Right atrium auricular region (tissue), 2 donors: ENCODE results near the gene LSM12. TPM values are rescaled to one million over a fixed set of nuclear protein-coding genes. Genes with fewer than 3 reads are reported as not detected.

Source experiments
- DNase-seq: peaks from one replicate; pipeline ENCODE4 v3.0.0-alpha.2; 2019; ENCODE audit warnings: low spot score
- H3K27ac ChIP-seq, 2 donors: fragments of 200-600 bp; sonication (generic); 1 replicate in 1 of 2; 2 replicates in 1 of 2; pipeline ENCODE4 v1.5.1; 2016 to 2019
- H3K27me3 ChIP-seq, 2 donors: fragments of 200-600 bp; sonication (generic); one replicate each; pipeline versions ENCODE4 v1.5.1 to v1.6.0; 2017 to 2019
- H3K36me3 ChIP-seq: fragments of 200-600 bp; sonication (generic); one replicate; pipeline ENCODE4 v1.5.1; 2016
- H3K4me1 ChIP-seq, 2 donors: fragments of 200-600 bp; sonication (generic); one replicate each; pipeline versions ENCODE4 v1.5.1 to v1.6.0; 2017 to 2019
- H3K4me3 ChIP-seq, 2 donors: fragments of 200-600 bp; sonication (generic); 1 replicate in 1 of 2; 2 replicates in 1 of 2; pipeline ENCODE4 v1.5.1; 2017 to 2019; ENCODE audit warnings: mild to moderate bottlenecking in 1 of 2, moderate library complexity in 1 of 2
- H3K9me3 ChIP-seq, 2 donors: fragments of 200-600 bp; sonication (generic); one replicate each; pipeline ENCODE4 v1.5.1; 2019
- total RNA-seq, 2 donors: library from RNA; depleted of rRNA; stranded (reverse); fragments of >200 nt; gene quantifications; one replicate each; pipeline ENCODE4 v1.1.0, GENCODE V29; 2016
- TF ChIP-seq, protein P1 (sequence below), 2 donors: fragments of 200-600 bp; sonication (generic); IDR thresholded peaks; one replicate each; pipeline ENCODE4 v1.5.1; 2019; ENCODE audit warnings: antibody characterized with exemption in 2 of 2

LSM12 gene
- total RNA-seq, 2 donors from 2014 or later = 36.8 to 41.3 TPM

DNA sequence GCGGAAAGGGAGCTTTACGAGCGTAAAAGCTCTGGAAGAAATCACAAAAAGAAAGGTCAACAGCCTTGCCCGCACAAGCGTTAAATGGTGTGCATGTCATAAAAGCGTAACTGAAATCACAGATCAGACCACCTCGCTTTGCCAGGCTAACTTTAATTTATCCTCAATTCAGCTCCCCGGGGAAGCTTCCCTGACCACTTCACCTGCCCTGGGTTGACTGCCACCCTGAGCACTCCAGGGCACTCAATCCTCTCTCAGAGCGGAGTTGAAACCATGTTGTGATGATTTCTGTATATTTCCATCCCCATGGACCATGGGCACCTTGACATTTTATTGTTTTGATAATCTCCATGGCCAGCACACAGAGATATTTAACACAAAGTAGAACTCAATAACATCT lies 78.2 kb downstream of the LSM12 start:
- TF ChIP-seq, protein P1, sequence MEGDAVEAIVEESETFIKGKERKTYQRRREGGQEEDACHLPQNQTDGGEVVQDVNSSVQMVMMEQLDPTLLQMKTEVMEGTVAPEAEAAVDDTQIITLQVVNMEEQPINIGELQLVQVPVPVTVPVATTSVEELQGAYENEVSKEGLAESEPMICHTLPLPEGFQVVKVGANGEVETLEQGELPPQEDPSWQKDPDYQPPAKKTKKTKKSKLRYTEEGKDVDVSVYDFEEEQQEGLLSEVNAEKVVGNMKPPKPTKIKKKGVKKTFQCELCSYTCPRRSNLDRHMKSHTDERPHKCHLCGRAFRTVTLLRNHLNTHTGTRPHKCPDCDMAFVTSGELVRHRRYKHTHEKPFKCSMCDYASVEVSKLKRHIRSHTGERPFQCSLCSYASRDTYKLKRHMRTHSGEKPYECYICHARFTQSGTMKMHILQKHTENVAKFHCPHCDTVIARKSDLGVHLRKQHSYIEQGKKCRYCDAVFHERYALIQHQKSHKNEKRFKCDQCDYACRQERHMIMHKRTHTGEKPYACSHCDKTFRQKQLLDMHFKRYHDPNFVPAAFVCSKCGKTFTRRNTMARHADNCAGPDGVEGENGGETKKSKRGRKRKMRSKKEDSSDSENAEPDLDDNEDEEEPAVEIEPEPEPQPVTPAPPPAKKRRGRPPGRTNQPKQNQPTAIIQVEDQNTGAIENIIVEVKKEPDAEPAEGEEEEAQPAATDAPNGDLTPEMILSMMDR (IDR thresholded peaks at IDR 0.05) = no peak
- Histone ChIP-seq H3K27ac (no peak overlapping the region), H3K36me3 (no peaks in the 10 kb centered on the region), H3K4me1 (peaks cover 0 to 11% of the 10 kb centered on the region in 2 donors), H3K4me3 (no peak overlapping the region), H3K27me3 (no peaks in the 10 kb centered on the region), H3K9me3 (no peaks in the 10 kb centered on the region)
- no peak for DNase-seq

DNA sequence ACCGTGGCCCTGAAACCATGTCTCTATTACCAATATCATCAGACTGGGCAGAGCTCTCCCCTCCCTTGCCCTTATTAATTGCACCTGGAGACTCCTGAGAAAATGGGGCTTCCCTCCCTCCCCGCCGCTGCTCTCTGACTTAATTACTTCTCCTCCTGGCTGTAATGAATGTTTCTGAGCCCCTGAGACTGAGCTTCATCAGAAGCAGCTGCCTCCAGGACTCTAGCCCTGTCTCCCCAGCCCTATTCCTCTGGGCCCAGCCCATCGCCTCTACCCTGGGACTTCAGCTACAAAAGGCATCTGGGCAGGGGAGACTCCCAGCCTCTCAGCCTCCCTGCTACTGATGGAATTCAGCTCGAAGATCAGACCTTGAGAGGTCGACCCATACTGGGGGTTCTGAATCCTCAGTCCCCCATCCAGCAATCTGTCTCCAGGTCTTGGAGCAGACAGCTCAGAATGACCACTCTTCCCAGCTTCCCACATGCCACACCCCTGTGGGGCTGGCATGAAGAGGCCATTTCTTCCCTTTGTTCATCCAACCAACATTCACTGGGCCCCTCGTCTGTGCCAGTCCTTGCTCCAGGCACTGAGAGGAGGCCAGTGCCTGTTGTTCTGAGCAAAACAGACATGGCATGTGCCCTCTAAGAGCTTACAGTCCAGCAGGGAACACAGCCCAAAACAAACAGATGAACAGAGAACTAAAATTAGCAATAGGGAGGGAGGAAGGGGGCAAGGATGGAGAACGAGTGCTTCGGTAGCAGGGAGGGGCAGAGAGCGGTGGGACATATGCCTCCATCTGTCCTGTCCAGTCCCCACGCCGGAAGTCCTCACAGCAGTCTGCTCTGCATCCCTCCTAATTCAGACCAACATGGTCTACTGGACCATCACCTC lies 79.1 kb downstream of the LSM12 start:
- peaks cover 0 to 12% of the 10 kb centered on the region in 2 donors for H3K4me1 ChIP-seq
- H3K4me3 ChIP-seq = no peak overlapping the region
- TF ChIP-seq, protein P1 (IDR thresholded peaks at IDR 0.05) = no peak
- DNase-seq = no peak
- no peaks in the 10 kb centered on the region for H3K36me3 ChIP-seq
- H3K9me3 ChIP-seq = no peaks in the 10 kb centered on the region
- H3K27ac ChIP-seq = peak overlapping the region in 1 of 2 donors; percentile 4
- H3K27me3 ChIP-seq = no peaks in the 10 kb centered on the region

DNA sequence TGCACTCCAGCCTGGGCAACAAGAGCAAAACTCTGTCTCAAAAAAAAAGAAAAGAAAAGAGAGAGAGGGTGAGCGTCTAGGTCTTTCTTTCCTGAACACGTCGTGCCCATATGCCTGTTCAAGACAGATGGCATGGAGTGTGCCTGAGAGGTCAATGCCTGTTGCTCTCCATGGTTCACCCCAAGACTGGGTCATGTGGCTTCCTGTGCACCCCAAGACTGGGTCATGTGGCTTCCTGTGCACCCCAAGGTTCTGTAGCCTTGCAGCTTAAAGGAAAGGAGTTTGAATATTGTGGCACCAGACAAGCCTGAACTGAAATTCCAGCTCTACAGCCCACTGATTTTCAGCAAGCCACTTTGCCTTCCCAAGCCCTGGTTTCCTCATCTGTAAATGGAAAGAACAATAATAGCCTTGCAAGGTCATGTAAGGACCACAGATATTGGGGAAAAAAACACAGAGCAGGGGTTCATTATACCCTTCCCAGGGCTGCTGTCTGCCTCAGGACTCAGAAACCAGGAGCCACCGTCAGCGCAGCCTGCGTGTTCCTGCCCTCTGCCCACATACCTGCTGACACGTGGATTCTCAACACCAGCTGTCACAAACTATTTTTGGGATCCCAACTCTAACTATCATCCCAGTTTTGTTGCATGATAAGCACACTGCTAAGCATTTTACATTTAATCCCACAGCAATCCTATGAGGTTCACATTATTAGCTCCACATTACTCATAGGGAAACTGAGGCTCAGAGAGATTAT lies 80.1 kb downstream of the LSM12 start:
- Histone ChIP-seq H3K4me3 (no peak overlapping the region), H3K4me1 (peaks cover 0 to 12% of the 10 kb centered on the region in 2 donors), H3K36me3 (no peaks in the 10 kb centered on the region), H3K27me3 (no peaks in the 10 kb centered on the region), H3K27ac (peak overlapping the region in 1 of 2 donors; percentile 4), H3K9me3 (no peaks in the 10 kb centered on the region)
- TF ChIP-seq, protein P1 (IDR thresholded peaks at IDR 0.05) = no peak
- no peak for DNase-seq

DNA sequence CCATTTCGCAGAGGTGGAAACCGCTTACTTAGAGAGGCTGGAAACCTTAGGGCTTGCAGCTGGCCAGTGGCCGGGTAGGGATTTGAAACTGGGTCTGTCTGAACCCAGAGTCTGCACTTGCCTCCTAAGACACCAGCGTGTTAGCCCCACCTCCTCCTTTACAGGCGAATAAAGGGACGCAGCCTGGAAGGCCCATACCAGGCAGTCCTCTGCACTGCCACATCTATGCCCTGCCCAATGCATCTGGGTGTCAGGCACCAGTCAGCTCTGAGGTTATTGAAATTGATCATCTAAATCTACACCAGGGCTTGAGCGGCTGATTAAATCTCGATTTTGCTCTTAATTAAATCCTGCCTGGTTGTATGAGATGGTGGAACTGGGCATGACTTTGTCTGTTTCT lies 82.0 kb downstream of the LSM12 start:
- DNase-seq = no peak
- Histone ChIP-seq H3K36me3 (no peaks in the 10 kb centered on the region), H3K4me1 (peaks cover 0 to 12% of the 10 kb centered on the region in 2 donors), H3K27ac (no peak overlapping the region), H3K4me3 (peak overlapping the region in 1 of 2 donors; percentile 55), H3K9me3 (no peaks in the 10 kb centered on the region), H3K27me3 (no peaks in the 10 kb centered on the region)
- TF ChIP-seq, protein P1 (IDR thresholded peaks at IDR 0.05) = no peak

Other genes with a start within 250 kb of the LSM12 start
- 10 to 100 TPM; 35.0 to 36.2 TPM for gene MPP3, start 233.5 kb downstream of the LSM12 start, total RNA-seq
- gene CD300LG, start 219.5 kb downstream of the LSM12 start, total RNA-seq = 10 to 100 TPM; 11.8 to 30.4 TPM
- gene MPP2, start 159.1 kb downstream of the LSM12 start, total RNA-seq = 10 to 100 TPM; 11.9 to 15.6 TPM
- not detected for gene PPY, start 124.2 kb downstream of the LSM12 start, total RNA-seq
- gene PYY, start 112.7 kb downstream of the LSM12 start, total RNA-seq = not detected
- gene NAGS, start 62.0 kb downstream of the LSM12 start, total RNA-seq = 1 to 10 TPM; 1.7 to 4.5 TPM
- gene TMEM101, start 51.7 kb downstream of the LSM12 start, total RNA-seq = 10 to 100 TPM; 21.0 to 25.0 TPM
- 10 to 100 TPM; 36.0 to 41.1 TPM for gene G6PC3, start 4.1 kb upstream of the LSM12 start, total RNA-seq
- gene HDAC5, start 57.0 kb upstream of the LSM12 start, total RNA-seq = 100 to 1,000 TPM in 1 of 2 donors, 10 to 100 TPM in 1; 80.0 to 138 TPM
- under 1 TPM; 0.59 to 0.94 TPM for gene HROB, start 75.3 kb upstream of the LSM12 start, total RNA-seq
- gene ASB16, start 104.0 kb upstream of the LSM12 start, total RNA-seq = 1 to 10 TPM; 8.3 TPM
- gene TMUB2, start 120.3 kb upstream of the LSM12 start, total RNA-seq = 10 to 100 TPM; 26.4 to 26.6 TPM
- gene ATXN7L3, start 133.2 kb upstream of the LSM12 start, total RNA-seq = 10 to 100 TPM; 24.5 to 38.9 TPM
- gene UBTF, start 153.0 kb upstream of the LSM12 start, total RNA-seq = 10 to 100 TPM; 39.3 to 42.3 TPM
- 1 to 10 TPM in 1 of 2 donors, under 1 TPM in 1; 0.47 to 1.1 TPM for gene SLC4A1, start 201.5 kb upstream of the LSM12 start, total RNA-seq
- gene RUNDC3A, start 241.9 kb upstream of the LSM12 start, total RNA-seq = 1 to 10 TPM; 1.7 to 4.5 TPM